CD1c-positive myeloid dendritic cell (primary cell): ENCODE data around the gene HTR4.
"Not testable (repeated sequence)": the region's sequence is repeated elsewhere in the genome, so short reads cannot be mapped to it uniquely, and the experiment has no call there.

Experiments
- DNase-seq: peaks from one replicate; pipeline ENCODE4 v3.0.0-alpha.2; 2016; ENCODE audit errors: extremely low spot score

The HTR4 gene

DNA sequence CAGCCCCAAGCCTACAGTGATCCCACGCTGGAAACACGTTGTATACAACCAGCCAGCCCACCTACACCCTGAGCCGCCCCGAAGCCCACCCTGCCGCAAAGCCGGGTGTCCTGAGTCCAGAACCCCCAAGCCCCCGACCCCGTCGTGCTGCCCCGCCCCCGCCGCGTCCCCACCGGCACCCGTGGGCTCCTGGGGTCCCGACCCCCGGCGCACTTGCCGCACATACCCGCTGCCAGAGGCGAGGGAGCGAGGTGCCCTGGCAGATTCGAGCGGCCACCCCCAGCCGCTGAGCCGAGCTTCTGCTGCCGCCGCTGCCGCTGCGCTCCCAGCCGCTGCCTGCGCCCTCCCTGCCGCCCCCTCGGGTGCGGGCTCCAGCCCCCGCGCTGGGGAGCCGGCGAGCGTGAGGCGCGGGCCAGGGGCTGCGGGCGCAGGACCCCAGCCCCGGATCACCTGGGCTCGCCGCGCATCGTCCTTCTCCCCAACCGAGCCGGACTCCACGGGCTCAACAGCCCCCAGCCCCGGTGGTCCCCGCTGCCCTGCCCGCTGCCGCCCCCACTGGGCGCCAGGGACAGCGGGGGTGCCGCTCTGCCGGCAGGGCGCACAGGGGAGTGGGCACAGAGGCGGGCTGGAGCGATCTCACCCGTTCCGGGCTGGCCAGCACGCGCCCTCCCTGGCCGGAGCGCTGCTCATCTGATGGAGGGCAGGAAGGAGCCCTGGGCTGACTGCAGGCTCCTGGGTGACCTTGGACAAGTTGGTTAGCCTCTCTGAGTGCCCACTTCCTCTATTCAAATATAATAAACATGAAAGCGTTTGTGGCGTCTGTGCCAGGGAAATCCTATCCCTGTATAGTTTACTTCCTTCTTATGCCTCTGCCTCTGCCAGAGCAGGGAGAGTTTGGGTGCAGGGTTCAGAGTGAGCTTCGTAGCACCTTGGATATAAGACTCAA lies at the start of gene HTR4:
Gene HTR4 (minus strand): TSS at position 692 of the 946 bp plus-strand sequence. CDS start 17,513 bp downstream, outside the sequence.
- no peak for DNase-seq

DNA sequence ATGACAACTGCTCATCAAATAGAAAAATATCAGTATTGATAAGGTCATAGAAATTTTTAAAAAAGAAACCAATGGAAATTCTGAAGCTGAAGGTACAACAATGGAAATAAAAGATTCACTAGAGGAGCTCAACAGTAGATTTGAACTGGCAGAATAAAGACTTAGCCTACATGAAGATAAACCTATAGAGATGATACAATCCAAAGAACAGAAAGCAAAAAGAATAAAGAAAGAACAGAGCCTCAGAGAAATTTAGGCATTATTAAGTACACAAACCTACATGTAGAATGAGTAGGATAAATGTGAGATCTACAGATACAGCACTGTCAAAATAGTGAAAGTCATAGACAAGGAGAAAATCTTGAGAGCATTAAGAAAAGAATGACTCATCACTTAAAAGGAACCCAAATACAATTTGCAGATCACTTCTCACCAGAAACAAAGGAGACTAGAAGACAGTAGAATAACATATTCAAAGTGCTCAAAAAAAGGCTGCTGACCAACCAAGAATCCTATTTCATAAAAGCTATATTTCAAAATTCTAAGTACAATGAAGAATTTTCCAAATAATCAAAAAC lies 47.8 kb upstream of the HTR4 start:
- no peak for DNase-seq

GRCh38 chr5:148699028-148699427 lies 44.7 kb upstream of the HTR4 start:
- peak; percentile 3 for DNase-seq

GRCh38 chr5:148697809-148698196 lies 43.5 kb upstream of the HTR4 start:
- DNase-seq: no peak

DNA sequence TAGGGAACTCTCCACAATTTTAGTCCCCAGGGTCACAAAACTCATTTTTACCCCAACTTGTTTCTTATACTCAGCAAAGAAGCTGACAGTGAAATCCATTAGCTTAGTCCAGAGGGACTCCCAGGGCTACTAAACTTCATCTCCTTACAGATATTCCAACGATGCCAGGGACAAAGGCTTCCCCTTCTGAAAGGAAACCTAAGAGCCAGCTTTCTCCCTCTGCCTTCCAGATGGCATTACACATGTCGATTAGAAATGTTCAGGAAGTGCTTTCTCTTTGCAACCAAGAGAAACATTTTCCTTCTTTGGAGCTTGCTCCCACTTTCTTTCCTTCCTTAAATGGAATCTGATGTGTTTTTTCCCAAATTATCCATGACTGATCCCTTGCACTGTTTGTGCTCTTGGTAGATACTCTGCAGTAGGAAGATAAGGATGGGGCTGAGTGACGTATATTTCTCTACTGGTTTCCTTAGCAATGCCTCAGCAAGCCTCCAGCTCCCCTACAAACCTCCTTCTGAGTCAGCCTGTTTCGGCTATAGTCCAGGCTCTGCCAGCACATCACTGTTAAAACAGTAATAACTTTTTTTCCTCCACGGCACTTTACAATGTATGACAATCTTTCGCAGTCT lies 43.0 kb upstream of the HTR4 start:
- no peak for DNase-seq

GRCh38 chr5:148696187-148697036 lies 42.1 kb upstream of the HTR4 start:
- no peak for DNase-seq

DNA sequence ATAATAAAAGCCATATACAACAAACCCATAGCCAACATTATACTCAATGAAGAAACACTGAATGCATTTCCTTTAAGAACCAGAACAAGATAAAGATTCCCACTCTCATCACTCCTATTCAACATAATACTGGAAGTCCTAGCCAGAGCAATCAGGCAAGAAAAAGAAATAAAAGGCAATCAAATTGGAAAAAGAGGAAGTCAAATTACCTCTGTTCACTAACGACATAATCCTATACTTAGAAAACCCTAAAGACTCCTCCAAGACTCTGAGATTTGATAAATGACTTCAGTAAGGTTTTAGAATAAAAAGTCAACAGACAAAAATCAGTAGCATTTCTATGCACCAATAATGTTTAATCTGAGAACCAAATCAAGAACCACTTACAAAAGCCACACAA lies 36.6 kb upstream of the HTR4 start:
- DNase-seq: no peak

DNA sequence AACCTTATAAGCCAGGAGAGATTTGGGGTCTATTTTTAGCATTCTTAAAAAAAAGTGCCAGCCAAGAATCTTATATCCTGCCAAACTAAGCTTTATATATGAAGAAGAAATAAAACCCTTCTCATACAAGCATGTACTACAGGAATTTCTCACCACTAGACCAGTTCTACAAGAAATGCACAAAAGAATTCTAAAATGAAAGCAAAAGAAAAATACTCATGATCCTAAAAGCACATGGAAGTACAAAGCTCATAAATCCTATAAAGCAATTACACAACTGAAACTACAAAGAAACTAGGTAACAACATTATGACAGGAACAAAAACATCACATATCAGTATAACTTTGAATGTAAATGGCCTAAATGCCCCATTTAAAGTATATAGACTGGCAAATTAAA lies 34.5 kb upstream of the HTR4 start:
- no peak for DNase-seq

- DNase-seq: no peak
Measured at GRCh38 chr5:148687871-148688270, 33.5 kb upstream of the HTR4 start.

- DNase-seq: no peak
Measured at GRCh38 chr5:148687427-148687826, 33.1 kb upstream of the HTR4 start.

DNA sequence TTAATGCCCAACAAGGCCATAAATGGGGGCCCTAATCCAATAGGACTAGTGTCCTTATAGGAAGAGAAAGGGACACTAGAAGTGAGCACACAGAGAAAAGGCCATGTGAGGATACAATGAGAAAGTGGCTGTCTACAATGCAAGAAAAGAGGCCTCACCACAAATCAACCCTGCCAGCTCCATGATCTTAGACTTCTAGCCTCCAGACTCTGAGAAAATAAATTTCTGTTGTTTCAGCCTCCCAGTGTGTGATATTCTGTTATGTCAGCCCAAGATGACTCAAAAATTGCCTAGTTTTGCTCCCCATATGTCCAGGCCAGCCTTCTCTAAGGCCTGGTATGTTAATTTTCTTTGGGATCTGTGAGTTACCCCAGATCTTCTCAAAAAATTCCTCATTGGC lies 32.3 kb upstream of the HTR4 start:
- DNase-seq: no peak

DNA sequence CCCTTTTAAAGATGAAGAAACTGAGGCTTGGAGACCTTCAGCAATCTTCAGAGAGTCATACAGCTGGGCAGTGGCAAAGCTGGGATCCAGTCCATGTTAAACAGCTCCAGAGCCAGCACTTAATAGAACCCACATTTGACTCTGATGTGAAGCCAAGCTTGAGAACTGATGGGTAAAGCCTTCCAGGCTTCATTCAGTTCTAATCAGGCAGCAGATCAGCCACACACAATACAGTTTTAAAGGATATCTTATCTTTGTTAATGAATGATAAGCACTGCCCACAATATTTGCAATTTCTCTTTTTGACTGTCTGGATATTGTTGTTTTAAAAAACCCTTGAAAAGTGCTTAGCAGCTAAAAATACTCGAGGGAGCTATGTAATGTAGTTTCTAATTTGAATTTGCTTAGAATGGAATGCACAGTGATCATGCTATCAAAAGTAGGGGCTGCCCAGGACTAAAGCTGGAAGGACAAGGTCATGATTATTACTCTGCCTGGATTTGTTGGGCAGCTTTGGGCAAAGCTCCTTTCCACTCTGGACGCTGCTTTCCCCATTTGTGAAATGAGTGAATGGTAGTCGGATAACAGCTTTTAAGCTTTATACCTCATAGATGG lies 31.3 kb upstream of the HTR4 start:
- no peak for DNase-seq

- DNase-seq: no peak
Measured at GRCh38 chr5:148684528-148684927, 30.2 kb upstream of the HTR4 start.

DNA sequence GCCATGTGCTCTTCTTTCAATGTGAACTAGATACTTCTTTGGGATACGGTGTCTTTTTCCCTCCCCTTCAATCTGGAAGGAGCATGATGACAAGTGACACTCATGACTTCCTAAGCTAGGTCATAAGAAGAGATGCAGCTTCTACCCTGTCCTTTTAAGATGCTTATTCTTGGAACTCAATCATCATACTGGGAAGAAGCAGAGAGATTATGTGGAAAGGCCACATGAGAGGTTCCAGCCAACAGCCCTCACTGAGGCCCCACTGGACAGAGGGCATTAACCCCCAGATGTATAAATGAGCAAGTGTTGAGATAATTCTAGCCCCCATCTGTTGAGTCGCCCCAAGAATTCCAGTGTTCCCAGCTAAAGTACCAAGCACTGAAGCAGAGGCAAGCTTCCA lies 29.3 kb upstream of the HTR4 start:
- DNase-seq: no peak

- no peak for DNase-seq
Measured at GRCh38 chr5:148682058-148683026, 28.0 kb upstream of the HTR4 start.

- no peak for DNase-seq
Measured at GRCh38 chr5:148681157-148682057, 27.1 kb upstream of the HTR4 start.

GRCh38 chr5:148673704-148674103 lies 19.4 kb upstream of the HTR4 start:
- not testable (repeated sequence) for DNase-seq

- no peak for DNase-seq
Measured at GRCh38 chr5:148666353-148666752, 12.0 kb upstream of the HTR4 start.

GRCh38 chr5:148665431-148665830 lies 11.1 kb upstream of the HTR4 start:
- no peak for DNase-seq
